ENCODE measurements around the gene RC3H2.
"Not testable (repeated sequence)": the region's sequence is repeated elsewhere in the genome, so short reads cannot be mapped to it uniquely, and the experiment has no call there.

The RC3H2 gene

GRCh38 chr9:122918310-122918709 lies 13.2 kb upstream of the RC3H2 start:
- TF ChIP-seq SNAI2 (CRISPR knock-in tag; IDR thresholded peaks at IDR 0.05) (no peak), RARB (CRISPR knock-in tag; IDR thresholded peaks at IDR 0.05) (no peak), CSDC2 (CRISPR knock-in tag; IDR thresholded peaks at IDR 0.05) (no peak), POU6F1 (CRISPR knock-in tag; IDR thresholded peaks at IDR 0.05; ENCODE audit: borderline replicate concordance, low read depth) (no peak), BACH2 (CRISPR knock-in tag; IDR thresholded peaks at IDR 0.05; ENCODE audit: borderline replicate concordance) (no peak), TSHZ2 (CRISPR knock-in tag; IDR thresholded peaks at IDR 0.05) (no peak), ZFP3 (CRISPR knock-in tag; IDR thresholded peaks at IDR 0.05) (no peak), ZFP30 (CRISPR knock-in tag; IDR thresholded peaks at IDR 0.05) (no peak), GLIS3 (CRISPR knock-in tag; IDR thresholded peaks at IDR 0.05) (no peak), PATZ1 (CRISPR knock-in tag; IDR thresholded peaks at IDR 0.05; ENCODE audit: borderline replicate concordance) (no peak)
- ATAC-seq, result no peak

GRCh38 chr9:122912964-122913673 lies 8.0 kb upstream of the RC3H2 start, which contains the start of gene ZBTB6:
TSS of gene ZBTB6 (minus strand) at chr9:122913323. CDS start at chr9:122912072, 1,251 bp downstream.
- TF ChIP-seq CSDC2 (CRISPR knock-in tag; IDR thresholded peaks at IDR 0.05), result no peak
- no peak for TF ChIP-seq PATZ1 (CRISPR knock-in tag; IDR thresholded peaks at IDR 0.05; ENCODE audit: borderline replicate concordance)
- no peak for TF ChIP-seq ZNF565 (CRISPR knock-in tag; conservative IDR thresholded peaks at IDR 0.05; ENCODE audit: low read depth)
- no peak for TF ChIP-seq GLIS3 (CRISPR knock-in tag; IDR thresholded peaks at IDR 0.05)
- 0 out of 2 replicates have a peak, but pooled peaks have one; percentile 43 for TF ChIP-seq ESRRG (CRISPR knock-in tag; IDR thresholded peaks at IDR 0.05)
- peak; percentile 99 for ATAC-seq

- no peak for ATAC-seq
- TF ChIP-seq TOX (CRISPR knock-in tag; IDR thresholded peaks at IDR 0.05; ENCODE audit: borderline replicate concordance), result no peak
- TF ChIP-seq ZNF8 (CRISPR knock-in tag; IDR thresholded peaks at IDR 0.05), result no peak
- TF ChIP-seq ZC3H10 (CRISPR knock-in tag; IDR thresholded peaks at IDR 0.05), result no peak
- TF ChIP-seq OSR1 (CRISPR knock-in tag; IDR thresholded peaks at IDR 0.05), result no peak
- TF ChIP-seq CREB5 (CRISPR knock-in tag; IDR thresholded peaks at IDR 0.05; ENCODE audit: low read depth), result no peak
- TF ChIP-seq SNAI2 (CRISPR knock-in tag; IDR thresholded peaks at IDR 0.05), result no peak
Measured at GRCh38 chr9:122912671-122912963, 7.5 kb upstream of the RC3H2 start.

GRCh38 chr9:122906122-122906521 lies 963 bp upstream of the RC3H2 start:
- not testable (repeated sequence) for ATAC-seq

All from SK-N-SH treated with all-trans-retinoic acid at 6 μM for 48 hours (cell line).